WERI-Rb-1 (cell line): ENCODE measurements around the gene GGACT.

ENCODE experiments used
- DNase-seq: peaks from one replicate; pipeline ENCODE4 v3.0.0-alpha.2; 2020
- H3K27ac ChIP-seq: fragments of 250-450 bp; sonication (Bioruptor Pico); 2 replicates; pipeline ENCODE4 v1.5.1; 2020; ENCODE audit warnings: mild to moderate bottlenecking, moderate library complexity
- H3K27me3 ChIP-seq: fragments of 250-450 bp; sonication (Bioruptor Pico); 2 replicates; pipeline ENCODE4 v1.5.1; 2021; ENCODE audit warnings: mild to moderate bottlenecking, low read depth, moderate library complexity; ENCODE audit not compliant: insufficient read depth, severe bottlenecking
- H3K36me3 ChIP-seq: fragments of 250-450 bp; sonication (Bioruptor Pico); 2 replicates; pipeline ENCODE4 v1.5.1; 2020; ENCODE audit warnings: mild to moderate bottlenecking, moderate library complexity
- H3K4me3 ChIP-seq: 2 replicates; pipeline ENCODE4 v1.5.1; 2011; ENCODE audit warnings: low read depth, mild to moderate bottlenecking, control low read depth, low read length
- H3K9me3 ChIP-seq: fragments of 250-450 bp; sonication (Bioruptor Pico); 2 replicates; pipeline ENCODE4 v1.5.1; 2021; ENCODE audit warnings: mild to moderate bottlenecking, moderate library complexity; ENCODE audit not compliant: severe bottlenecking
- CTCF ChIP-seq: IDR thresholded peaks from 2 replicates; pipeline ENCODE4 v1.5.1; 2011; ENCODE audit warnings: low read depth, mild to moderate bottlenecking, control low read depth, inconsistent platforms, low read length

The GGACT gene

GRCh38 chr13:100522618-100523309 lies 65.8 kb downstream of the GGACT start:
- Histone ChIP-seq H3K27ac (no peak overlapping the region), H3K9me3 (no peaks in the 10 kb centered on the region), H3K4me3 (no peak overlapping the region), H3K27me3 (no peaks in the 10 kb centered on the region), H3K36me3 (peaks cover 3% of the 10 kb centered on the region; the same call in 1 of the 2 replicates)
- no peak for DNase-seq
- TF ChIP-seq CTCF, result no peak

- no peaks in the 10 kb centered on the region for H3K27me3 ChIP-seq
- no peaks in the 10 kb centered on the region for H3K9me3 ChIP-seq
- no peak overlapping the region for H3K27ac ChIP-seq
- DNase-seq, result no peak
- no peak overlapping the region for H3K4me3 ChIP-seq
- no peaks in the 10 kb centered on the region for H3K36me3 ChIP-seq
- TF ChIP-seq CTCF, result no peak
Observed at GRCh38 chr13:100521851-100522617, 66.6 kb downstream of the GGACT start.

- peaks cover under 1% of the 10 kb centered on the region; the same call in 1 of the 2 replicates for H3K36me3 ChIP-seq
- no peak overlapping the region for H3K27ac ChIP-seq
- TF ChIP-seq CTCF, result no peak
- no peaks in the 10 kb centered on the region for H3K27me3 ChIP-seq
- DNase-seq, result no peak
- no peaks in the 10 kb centered on the region for H3K9me3 ChIP-seq
- no peak overlapping the region for H3K4me3 ChIP-seq
Observed at GRCh38 chr13:100520936-100521850, 67.4 kb downstream of the GGACT start.

GRCh38 chr13:100519626-100520025 lies 69.0 kb downstream of the GGACT start:
- DNase-seq, result no peak
- TF ChIP-seq CTCF, result no peak
- Histone ChIP-seq H3K4me3 (no peak overlapping the region), H3K27ac (no peak overlapping the region), H3K36me3 (peaks cover 6% of the 10 kb centered on the region; the same call in 1 of the 2 replicates), H3K9me3 (no peaks in the 10 kb centered on the region), H3K27me3 (no peaks in the 10 kb centered on the region)

- Histone ChIP-seq H3K27ac (no peak overlapping the region), H3K4me3 (no peak overlapping the region), H3K9me3 (no peaks in the 10 kb centered on the region), H3K27me3 (no peaks in the 10 kb centered on the region), H3K36me3 (peaks cover 6% of the 10 kb centered on the region; the same call in 1 of the 2 replicates)
- TF ChIP-seq CTCF, result no peak
- no peak for DNase-seq
Observed at GRCh38 chr13:100518394-100519062, 70.1 kb downstream of the GGACT start.
